Endothelial cell (in vitro differentiated cells): ENCODE measurements around the gene CTRL. TPM values are rescaled to one million over a fixed set of nuclear protein-coding genes. Genes with fewer than 3 reads are reported as not detected.

Experiments used
- DNase-seq: peaks from one replicate; pipeline ENCODE4 v3.0.0; 2021; ENCODE audit warnings: low spot score
- H3K27ac Mint-ChIP-seq: one replicate; pipeline ENCODE4 v1.8.0; 2021; ENCODE audit warnings: mixed read lengths, inconsistent platforms; ENCODE audit not compliant: unreplicated experiment
- H3K27me3 Mint-ChIP-seq: one replicate; pipeline ENCODE4 v1.8.0; 2021; ENCODE audit warnings: mild to moderate bottlenecking, moderate library complexity, mixed read lengths, inconsistent platforms; ENCODE audit not compliant: unreplicated experiment
- H3K36me3 Mint-ChIP-seq: one replicate; pipeline ENCODE4 v1.8.0; 2021; ENCODE audit warnings: mild to moderate bottlenecking, low read depth, mixed read lengths, inconsistent platforms; ENCODE audit not compliant: unreplicated experiment
- H3K4me1 Mint-ChIP-seq: one replicate; pipeline ENCODE4 v1.8.0; 2021; ENCODE audit warnings: mild to moderate bottlenecking, mixed read lengths, inconsistent platforms; ENCODE audit not compliant: unreplicated experiment
- H3K4me3 Mint-ChIP-seq: one replicate; pipeline ENCODE4 v1.8.0; 2021; ENCODE audit warnings: mild to moderate bottlenecking, mixed read lengths, inconsistent platforms; ENCODE audit not compliant: unreplicated experiment
- H3K9me3 Mint-ChIP-seq: one replicate; pipeline ENCODE4 v1.8.0; 2021; ENCODE audit warnings: mixed read lengths, inconsistent platforms; ENCODE audit not compliant: unreplicated experiment
- CTCF ChIP-seq: fragments of 200-600 bp; sonication (generic); IDR thresholded peaks from one replicate; pipeline ENCODE4 v1.5.0; 2021; ENCODE audit warnings: antibody characterized with exemption; ENCODE audit not compliant: unreplicated experiment
- total RNA-seq: library from RNA; stranded (reverse); fragmentation: NEBNext Ultra II Directional; extraction: Animal tissue kit (Norgen Biotek cat#: 25700); gene quantifications from one replicate; pipeline ENCODE4 v1.2.1, GENCODE V29; 2021; ENCODE audit not compliant: unreplicated experiment

Gene CTRL
- total RNA-seq, 1 donor from 2014 or later = 0.56 TPM

DNA sequence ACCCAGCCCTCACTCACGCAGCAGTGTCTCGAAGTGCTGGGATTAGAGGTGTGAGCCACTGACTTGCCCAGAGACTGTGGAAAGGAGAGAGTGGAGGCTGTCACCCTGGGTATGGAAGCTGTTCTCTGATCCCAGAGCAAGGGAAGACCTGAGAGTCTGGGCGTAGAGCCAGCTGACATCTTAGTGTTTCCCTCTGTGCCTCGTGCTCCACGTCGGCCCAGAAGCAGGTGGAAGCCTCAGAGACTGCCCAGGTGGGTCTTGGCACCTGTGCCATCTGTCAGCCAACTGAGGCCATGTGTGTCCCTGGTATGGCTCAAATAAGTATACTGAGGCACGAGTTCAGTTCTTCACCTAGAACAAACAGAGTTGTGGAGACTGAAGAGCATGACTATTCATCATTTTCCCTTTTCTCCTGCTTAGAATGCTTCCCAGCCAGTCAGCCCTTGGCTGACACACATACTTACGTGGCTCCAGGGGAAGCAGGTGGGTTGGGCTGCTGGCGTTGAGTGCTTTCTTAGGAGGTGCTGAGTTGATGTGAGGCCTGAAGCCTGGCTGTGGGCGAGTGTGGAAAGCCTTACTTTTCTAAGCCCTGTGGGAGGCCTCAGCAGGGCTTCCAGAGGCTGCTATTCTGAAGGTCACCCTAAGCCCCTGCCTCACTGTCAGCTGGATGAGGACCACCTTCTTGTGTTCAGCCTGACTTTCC, 8.1 kb downstream of the CTRL start:
- Mint-ChIP-seq H3K4me3 (no peak overlapping the region), H3K4me1 (peaks cover 16% of the 10 kb centered on the region), H3K27ac (no peak overlapping the region), H3K36me3 (no peaks in the 10 kb centered on the region), H3K9me3 (no peaks in the 10 kb centered on the region), H3K27me3 (peaks cover 4% of the 10 kb centered on the region)
- no peak for TF ChIP-seq CTCF
- no peak for DNase-seq

DNA sequence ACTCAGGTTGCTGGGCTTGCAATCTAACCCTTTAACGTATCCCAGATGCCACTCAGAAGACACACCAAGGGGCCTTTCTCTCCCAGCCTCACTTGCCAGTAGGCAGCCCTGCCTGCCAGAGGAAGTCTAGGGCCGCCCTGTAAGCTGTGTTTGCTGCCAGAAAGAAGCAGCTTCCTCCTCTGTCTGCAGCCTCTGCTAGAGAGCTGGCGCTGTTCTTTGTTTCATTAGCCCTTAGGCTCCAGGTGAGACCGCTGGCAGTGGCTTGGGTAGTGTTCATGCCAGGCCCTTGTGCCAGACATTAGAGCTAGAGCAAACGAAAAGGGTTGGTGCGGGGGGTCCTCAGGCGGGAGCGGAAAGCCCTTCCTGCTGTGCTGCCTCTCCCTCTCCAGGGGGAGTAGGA, 8.9 kb downstream of the CTRL start:
- Mint-ChIP-seq H3K27me3 (peaks cover 2% of the 10 kb centered on the region), H3K4me3 (no peak overlapping the region), H3K27ac (no peak overlapping the region), H3K4me1 (peaks cover 16% of the 10 kb centered on the region), H3K36me3 (peaks cover 7% of the 10 kb centered on the region), H3K9me3 (no peaks in the 10 kb centered on the region)
- DNase-seq = no peak
- TF ChIP-seq CTCF = no peak

DNA sequence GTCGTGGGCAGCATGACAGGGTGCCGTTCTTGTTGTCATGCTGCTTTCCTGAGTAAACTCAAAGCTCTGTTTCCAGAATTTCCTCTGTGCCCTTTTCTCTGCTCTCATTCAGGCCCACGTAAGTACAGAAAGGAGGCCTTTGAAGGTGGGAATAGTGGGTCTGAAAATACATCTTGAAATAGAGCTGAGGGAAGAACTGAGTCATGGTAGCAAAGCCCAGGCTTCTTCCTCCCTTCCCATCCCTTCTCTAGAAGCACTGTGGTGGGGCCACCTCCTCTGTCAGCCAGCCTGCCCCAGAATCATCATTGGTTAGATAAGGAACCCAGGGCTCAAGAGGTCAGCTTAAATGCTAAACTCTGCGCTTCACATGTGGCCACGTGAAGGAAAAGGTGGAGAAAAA, 9.4 kb downstream of the CTRL start:
- Mint-ChIP-seq H3K27me3 (peaks cover 4% of the 10 kb centered on the region), H3K4me1 (peaks cover 16% of the 10 kb centered on the region), H3K27ac (peak overlapping the region; percentile 67), H3K4me3 (no peak overlapping the region), H3K9me3 (no peaks in the 10 kb centered on the region), H3K36me3 (peaks cover 12% of the 10 kb centered on the region)
- DNase-seq = no peak
- TF ChIP-seq CTCF = no peak

DNA sequence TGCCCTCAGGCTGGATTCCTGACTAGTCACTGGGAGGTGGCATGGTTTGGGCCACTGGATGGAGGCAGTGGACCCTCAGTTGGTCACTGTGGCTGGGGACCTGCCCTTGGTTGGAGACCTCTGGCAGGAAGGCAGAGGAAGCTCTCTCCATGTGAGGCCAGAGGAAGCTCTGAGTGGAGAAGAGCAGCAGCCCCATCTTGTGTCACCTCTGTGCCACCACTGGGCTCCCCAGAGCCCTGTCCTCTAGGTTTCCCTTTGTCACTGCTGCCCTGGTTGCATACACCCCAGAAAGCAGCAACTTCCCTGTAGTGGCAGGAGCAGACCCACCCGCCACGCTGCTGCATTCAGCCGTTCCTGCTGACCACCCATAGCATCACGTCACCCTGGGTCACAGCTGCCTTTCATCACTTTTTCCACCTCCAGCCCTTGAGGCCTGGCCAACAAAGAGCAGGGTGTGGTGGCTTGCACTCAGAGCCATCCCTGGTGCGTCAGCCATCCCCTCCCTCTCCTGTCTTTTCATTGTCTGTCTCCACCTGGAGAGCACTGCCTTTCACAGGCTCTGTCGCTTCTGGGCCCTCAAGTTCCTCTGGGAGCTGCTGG, 11.9 kb downstream of the CTRL start:
- no peak for TF ChIP-seq CTCF
- H3K4me1 Mint-ChIP-seq = peaks cover 6% of the 10 kb centered on the region
- H3K27me3 Mint-ChIP-seq = peaks cover 7% of the 10 kb centered on the region
- H3K36me3 Mint-ChIP-seq = peaks cover 37% of the 10 kb centered on the region
- H3K4me3 Mint-ChIP-seq = no peak overlapping the region
- H3K9me3 Mint-ChIP-seq = no peaks in the 10 kb centered on the region
- H3K27ac Mint-ChIP-seq = no peak overlapping the region
- DNase-seq = no peak

GRCh38 chr16:67917852-67918236, 13.8 kb downstream of the CTRL start:
- Mint-ChIP-seq H3K27me3 (peaks cover 6% of the 10 kb centered on the region), H3K27ac (peak overlapping the region; percentile 65), H3K9me3 (no peaks in the 10 kb centered on the region), H3K4me3 (peak overlapping the region; percentile 38), H3K4me1 (peaks cover 6% of the 10 kb centered on the region), H3K36me3 (peaks cover 44% of the 10 kb centered on the region)
- DNase-seq = no peak
- TF ChIP-seq CTCF = no peak
